Adrenal gland (tissue), 12 donors: ENCODE data around the gene KCNK5. TPM values are rescaled to one million over a fixed set of nuclear protein-coding genes. Genes with fewer than 3 reads are reported as not detected.
A peak's percentile ranks its signal among the peaks of the same experiment; 100 is the strongest.

Experiments
- DNase-seq, 7 donors: peaks; one replicate each; pipeline ENCODE4 v3.0.0-alpha.2; 2019 to 2020
- H3K27ac ChIP-seq, 5 donors: fragments of 200-600 bp; sonication (generic) in 4 of 5; 1 replicate in 3 of 5; 2 replicates in 2 of 5; pipeline versions ENCODE4 v1.5.1 to v1.8.0; 2016 to 2020; ENCODE audit warnings: mild to moderate bottlenecking in 1 of 5
- H3K27me3 ChIP-seq: fragments of 200-600 bp; 2 replicates; pipeline ENCODE4 v1.8.0; 2021
- H3K36me3 ChIP-seq, 2 donors: fragments of 200-600 bp; replicated peaks in 1 of 2; 1 replicate in 1 of 2; 2 replicates in 1 of 2; pipeline versions ENCODE4 v1.5.1 to v1.8.0; 2018 to 2022
- H3K4me1 ChIP-seq, 2 donors: fragments of 200-600 bp; replicated peaks in 1 of 2; 1 replicate in 1 of 2; 2 replicates in 1 of 2; pipeline versions ENCODE4 v1.5.1 to v1.8.0; 2018 to 2021
- H3K4me3 ChIP-seq, 4 donors: fragments of 200-600 bp; sonication (generic) in 3 of 4; one replicate each; pipeline ENCODE4 v1.5.1; 2016 to 2018
- H3K9me3 ChIP-seq, 3 donors: fragments of 200-600 bp; sonication (generic) in 1 of 3; replicated peaks in 1 of 3; 1 replicate in 2 of 3; 2 replicates in 1 of 3; pipeline versions ENCODE4 v1.5.1 to v1.8.0; 2016 to 2021
- CTCF ChIP-seq, 6 experiments: fragments of 450-650 bp in 4 of 6; fragments of 200-600 bp in 2 of 6; sonication (generic) in 1 of 6; IDR thresholded peaks; 1 replicate in 5 of 6; 2 replicates in 1 of 6; pipeline versions ENCODE4 v1.5.1 to v1.8.0; 2016 to 2021; ENCODE audit warnings: antibody characterized with exemption in 6 of 6, mild to moderate bottlenecking in 2 of 6, moderate library complexity in 1 of 6
- POLR2A ChIP-seq, 2 donors: fragments of 450-650 bp; IDR thresholded peaks; one replicate each; pipeline ENCODE4 v1.6.1; 2017; ENCODE audit warnings: antibody characterized with exemption in 2 of 2, mild to moderate bottlenecking in 2 of 2, moderate library complexity in 1 of 2
- WGBS, 4 donors: extraction: QIAGEN DNeasy Blood & Tissue Kit in 2 of 4; methylation state at CpG; one replicate each; pipeline versions ENCODE4 v1.1.5 to v1.1.7; 2013 to 2017; 5-methylcytosine and 5-hydroxymethylcytosine counted together
- intact Hi-C, 2 donors: fragments of 100-400 bp; cut with DNase I; formaldehyde crosslinking; loops; one replicate each; pipeline versions ENCODE4 v1.14.1 to v1.15.0; 2022 to 2023
- polyA plus RNA-seq, 3 donors: library from polyadenylated mRNA; stranded (reverse); fragments of 200-250 nt in 2 of 3; fragments of 350-450 nt in 1 of 3; fragmentation: Illumina TruSeq in 1 of 3; extraction: RNeasy Lipid Tissue Mini Kit (QIAGEN cat#74804) in 1 of 3; gene quantifications; one replicate each; pipeline ENCODE4 v1.2.3, GENCODE V29; 2013 to 2014
- total RNA-seq, 9 donors: library from RNA; depleted of rRNA in 4 of 9; stranded (reverse); fragments of >200 nt in 4 of 9; fragments of 120-200 nt in 1 of 9; fragmentation: NEBNext Ultra II Directional in 1 of 9; extraction: Animal tissue kit (Norgen Biotek cat#: 25700) in 1 of 9; gene quantifications; one replicate each; pipeline versions ENCODE4 v1.1.0 to v1.2.4, GENCODE V29; 2013 to 2023
- donor health status: healthy with polysubstance abuse.
- donor health status: Bipolar disorder and iron deficiency.
- donor health status: DM: yes; HTN: yes; CAD: no.
- donor health status: DM: no; HTN: no; CAD: no.
- donor health status: DM: no; HTN: no; CAD: no.
- donor health status: DM: yes; HTN: yes; CAD: no.

KCNK5 gene
- total and polyA plus RNA-seq, 12 donors: 0.26 to 57.1 (median 1.0) TPM

GRCh38 chr6:39228111-39228971, 934 bp downstream of the KCNK5 start:
- Histone ChIP-seq H3K4me3 (peak overlapping the region in 1 of 4 donors; percentile 67), H3K4me1 (peaks cover 14 to 17% of the 10 kb centered on the region in 2 donors), H3K36me3 (no peaks in the 10 kb centered on the region), H3K27me3 (peaks cover 9% of the 10 kb centered on the region), H3K27ac (no peak overlapping the region), H3K9me3 (no peaks in the 10 kb centered on the region)
- WGBS, 4 donors: 43 to 59% (median 45%) methylated on average over 23 to 41 of the region's 41 CpGs
- no peak for DNase-seq
- intact Hi-C loops: no loop called here
- TF ChIP-seq CTCF (IDR thresholded peaks at IDR 0.05): no peak
- TF ChIP-seq POLR2A (IDR thresholded peaks at IDR 0.05): no peak

GRCh38 chr6:39227476-39227875, 1.8 kb downstream of the KCNK5 start:
- DNase-seq: no peak
- Histone ChIP-seq H3K36me3 (no peaks in the 10 kb centered on the region), H3K27ac (no peak overlapping the region), H3K9me3 (no peaks in the 10 kb centered on the region), H3K4me1 (peaks cover 14 to 17% of the 10 kb centered on the region in 2 donors), H3K27me3 (peaks cover 9% of the 10 kb centered on the region), H3K4me3 (no peak overlapping the region)
- intact Hi-C loops: no loop called here
- WGBS, 4 donors: 71 to 80% (median 73%) methylated on average over 9 of the region's 9 CpGs
- TF ChIP-seq POLR2A (IDR thresholded peaks at IDR 0.05) (no peak), CTCF (IDR thresholded peaks at IDR 0.05) (no peak)

- H3K4me1 ChIP-seq: peaks cover 14 to 17% of the 10 kb centered on the region in 2 donors
- H3K36me3 ChIP-seq: no peaks in the 10 kb centered on the region
- intact Hi-C loops: no loop called here
- TF ChIP-seq CTCF (IDR thresholded peaks at IDR 0.05) (no peak), POLR2A (IDR thresholded peaks at IDR 0.05) (no peak)
- H3K4me3 ChIP-seq: no peak overlapping the region
- H3K9me3 ChIP-seq: no peaks in the 10 kb centered on the region
- H3K27me3 ChIP-seq: peaks cover 9% of the 10 kb centered on the region
- H3K27ac ChIP-seq: no peak overlapping the region
- WGBS, 4 donors: 38 to 48% (median 42%) methylated on average over 10 of the region's 10 CpGs
- no peak for DNase-seq
Observed at GRCh38 chr6:39226639-39227329, 2.5 kb downstream of the KCNK5 start.

- Histone ChIP-seq H3K36me3 (no peaks in the 10 kb centered on the region), H3K4me1 (peaks cover 14 to 17% of the 10 kb centered on the region in 2 donors), H3K27ac (no peak overlapping the region), H3K4me3 (no peak overlapping the region), H3K27me3 (peaks cover 9% of the 10 kb centered on the region), H3K9me3 (no peaks in the 10 kb centered on the region)
- intact Hi-C loops: no loop called here
- no peak for TF ChIP-seq POLR2A (IDR thresholded peaks at IDR 0.05)
- TF ChIP-seq CTCF (IDR thresholded peaks at IDR 0.05): no peak
- DNase-seq: no peak
- 70 to 78% (median 73%) methylated on average over 6 of the region's 6 CpGs for WGBS, 4 donors
Observed at GRCh38 chr6:39225946-39226437, 3.3 kb downstream of the KCNK5 start.
